Measurements from ENCODE around the gene ARPC5L. TPM values are rescaled to one million over a fixed set of nuclear protein-coding genes. Genes with fewer than 3 reads are reported as not detected.

The ARPC5L gene
- total RNA-seq, 1 donor from 2014 or later, result 57.0 TPM

- H3K27me3 Mint-ChIP-seq (ENCODE audit: low read depth, unreplicated experiment), result no peaks in the 10 kb centered on the region
- FAIRE-seq, result no peak
These were observed 46.2 kb downstream of the ARPC5L start for GRCh38 chr9:124908098-124908497.

GRCh38 chr9:124911766-124912165 is 49.8 kb downstream of the ARPC5L start:
- Histone ChIP-seq H2AFZ (ENCODE audit: low read depth, low read length) (no peak overlapping the region), H4K20me1 (ENCODE audit: insufficient read depth, low read length) (no peaks in the 10 kb centered on the region), H3K27me3 (ENCODE audit: insufficient read depth, low read length) (no peaks in the 10 kb centered on the region), H3K9ac (ENCODE audit: low read length) (no peak overlapping the region), H3K4me3 (ENCODE audit: insufficient read depth, low read depth, low read length) (no peak overlapping the region), H3K4me1 (ENCODE audit: insufficient read depth, low read length) (no peaks in the 10 kb centered on the region), H3K9me3 (ENCODE audit: insufficient read depth, low read depth, low read length) (no peaks in the 10 kb centered on the region), H3K36me3 (ENCODE audit: insufficient read depth, low read length) (peaks cover 18% of the 10 kb centered on the region), H3K27ac (ENCODE audit: low read depth, low read length) (no peak overlapping the region), H3K4me2 (ENCODE audit: low read length) (no peak overlapping the region), H3K79me2 (ENCODE audit: insufficient read depth, low read length) (no peaks in the 10 kb centered on the region)
- DNase-seq (ENCODE audit: low read depth) (no peak), FAIRE-seq (no peak)
- TF ChIP-seq EZH2 (IDR thresholded peaks at IDR 0.05; ENCODE audit: insufficient read depth, low read length) (no peak), CTCF (IDR thresholded peaks at IDR 0.05; ENCODE audit: insufficient read depth, low read depth, low read length) (no peak)
- Mint-ChIP-seq H3K4me3 (ENCODE audit: unreplicated experiment) (no peak overlapping the region), H3K27ac (ENCODE audit: unreplicated experiment) (no peak overlapping the region), H3K4me1 (ENCODE audit: low read depth, unreplicated experiment) (no peaks in the 10 kb centered on the region), H3K27me3 (ENCODE audit: low read depth, unreplicated experiment) (no peaks in the 10 kb centered on the region), H3K36me3 (ENCODE audit: low read depth, unreplicated experiment) (peaks cover 39% of the 10 kb centered on the region), H3K9me3 (ENCODE audit: unreplicated experiment) (peaks cover 5% of the 10 kb centered on the region)

More at GRCh38 chr9:124908098-124908497, 46.2 kb downstream of the ARPC5L start:
- Mint-ChIP-seq H3K4me3 (ENCODE audit: unreplicated experiment) (no peak overlapping the region), H3K36me3 (ENCODE audit: low read depth, unreplicated experiment) (peaks cover 32% of the 10 kb centered on the region), H3K4me1 (ENCODE audit: low read depth, unreplicated experiment) (no peaks in the 10 kb centered on the region), H3K9me3 (ENCODE audit: unreplicated experiment) (peaks cover 3% of the 10 kb centered on the region), H3K27ac (ENCODE audit: unreplicated experiment) (no peak overlapping the region)
- H3K4me2 ChIP-seq (ENCODE audit: low read length), result no peak overlapping the region
- H3K4me3 ChIP-seq (ENCODE audit: insufficient read depth, low read depth, low read length), result no peak overlapping the region
- no peaks in the 10 kb centered on the region for H3K27me3 ChIP-seq (ENCODE audit: insufficient read depth, low read length)
- H3K36me3 ChIP-seq (ENCODE audit: insufficient read depth, low read length), result peaks cover 13% of the 10 kb centered on the region
- no peak for DNase-seq (ENCODE audit: low read depth)
- H3K9ac ChIP-seq (ENCODE audit: low read length), result no peak overlapping the region
- no peaks in the 10 kb centered on the region for H3K9me3 ChIP-seq (ENCODE audit: insufficient read depth, low read depth, low read length)
- H2AFZ ChIP-seq (ENCODE audit: low read depth, low read length), result no peak overlapping the region
- no peaks in the 10 kb centered on the region for H3K79me2 ChIP-seq (ENCODE audit: insufficient read depth, low read length)
- no peak overlapping the region for H3K27ac ChIP-seq (ENCODE audit: low read depth, low read length)
- no peaks in the 10 kb centered on the region for H3K4me1 ChIP-seq (ENCODE audit: insufficient read depth, low read length)
- TF ChIP-seq CTCF (IDR thresholded peaks at IDR 0.05; ENCODE audit: insufficient read depth, low read depth, low read length), result no peak
- TF ChIP-seq EZH2 (IDR thresholded peaks at IDR 0.05; ENCODE audit: insufficient read depth, low read length), result no peak
- H4K20me1 ChIP-seq (ENCODE audit: insufficient read depth, low read length), result no peaks in the 10 kb centered on the region

GRCh38 chr9:124913378-124913777 is 51.4 kb downstream of the ARPC5L start:
- no peak for FAIRE-seq

More at GRCh38 chr9:124913378-124913777, 51.4 kb downstream of the ARPC5L start:
- Histone ChIP-seq H3K4me3 (ENCODE audit: insufficient read depth, low read depth, low read length) (no peak overlapping the region), H3K27ac (ENCODE audit: low read depth, low read length) (no peak overlapping the region), H3K9me3 (ENCODE audit: insufficient read depth, low read depth, low read length) (no peaks in the 10 kb centered on the region), H3K36me3 (ENCODE audit: insufficient read depth, low read length) (peaks cover 18% of the 10 kb centered on the region), H3K79me2 (ENCODE audit: insufficient read depth, low read length) (no peaks in the 10 kb centered on the region), H3K27me3 (ENCODE audit: insufficient read depth, low read length) (no peaks in the 10 kb centered on the region), H3K4me1 (ENCODE audit: insufficient read depth, low read length) (no peaks in the 10 kb centered on the region), H2AFZ (ENCODE audit: low read depth, low read length) (no peak overlapping the region), H3K9ac (ENCODE audit: low read length) (no peak overlapping the region), H4K20me1 (ENCODE audit: insufficient read depth, low read length) (no peaks in the 10 kb centered on the region), H3K4me2 (ENCODE audit: low read length) (no peak overlapping the region)
- no peak for DNase-seq (ENCODE audit: low read depth)
- H3K36me3 Mint-ChIP-seq (ENCODE audit: low read depth, unreplicated experiment), result peaks cover 34% of the 10 kb centered on the region
- H3K4me1 Mint-ChIP-seq (ENCODE audit: low read depth, unreplicated experiment), result no peaks in the 10 kb centered on the region
- H3K27ac Mint-ChIP-seq (ENCODE audit: unreplicated experiment), result no peak overlapping the region
- H3K9me3 Mint-ChIP-seq (ENCODE audit: unreplicated experiment), result peaks cover 5% of the 10 kb centered on the region
- TF ChIP-seq EZH2 (IDR thresholded peaks at IDR 0.05; ENCODE audit: insufficient read depth, low read length) (no peak), CTCF (IDR thresholded peaks at IDR 0.05; ENCODE audit: insufficient read depth, low read depth, low read length) (no peak)
- H3K27me3 Mint-ChIP-seq (ENCODE audit: low read depth, unreplicated experiment), result no peaks in the 10 kb centered on the region
- H3K4me3 Mint-ChIP-seq (ENCODE audit: unreplicated experiment), result no peak overlapping the region
